Activated CD4-positive, alpha-beta T cell treated with anti-CD3 and anti-CD28 coated beads, Interleukin-2, Interleukin-4, amounts not matched to agents 100 ng/mL and 50 ng/mL, durations not matched to agents 16 hours and 8 hours (primary cell): Measurements from ENCODE around the gene MNDA.
"Not testable (repeated sequence)": the region's sequence is repeated elsewhere in the genome, so short reads cannot be mapped to it uniquely, and the experiment has no call there.

Experiments used
- DNase-seq: peaks from one replicate; pipeline ENCODE4 v3.0.0-alpha.2; 2020; ENCODE audit warnings: low spot score

Gene MNDA

DNA sequence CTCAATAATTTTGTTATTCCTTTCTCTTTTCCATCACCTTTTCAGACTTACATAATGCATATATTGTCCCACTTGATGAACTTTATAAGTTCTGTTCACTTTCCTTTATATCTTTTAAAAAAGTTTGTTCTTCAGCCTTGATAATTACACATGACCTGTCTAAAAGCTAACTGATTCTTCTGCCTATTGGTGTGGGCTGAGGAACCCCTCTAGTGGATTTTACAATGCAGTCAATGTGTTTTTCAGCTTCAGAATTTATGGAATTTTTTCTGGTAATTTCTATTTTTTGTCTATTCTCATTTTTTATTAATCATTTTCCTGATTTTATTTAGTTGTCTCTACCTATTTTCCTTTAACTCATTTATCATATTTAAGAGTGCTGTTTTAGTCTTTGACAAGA lies 7.5 kb downstream of the MNDA start:
- no peak for DNase-seq

DNA sequence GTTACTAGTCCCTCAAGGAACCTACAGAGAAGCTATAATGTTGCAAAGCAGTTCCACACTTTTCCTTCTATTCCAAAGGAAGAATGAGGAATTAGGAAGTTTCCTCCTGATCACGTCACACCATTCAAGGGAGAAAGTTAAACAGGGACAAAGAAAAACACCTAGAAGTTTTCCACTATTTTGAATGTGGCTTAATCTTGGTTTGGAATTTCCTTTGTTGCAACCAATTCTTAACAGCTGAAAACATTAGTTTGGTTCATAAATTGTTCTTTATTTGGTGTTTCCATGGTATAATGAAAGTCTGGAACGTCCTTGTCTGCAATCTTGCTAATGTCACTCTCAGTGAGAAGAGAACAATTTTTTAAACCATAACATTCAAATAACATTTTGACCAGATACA lies 8.4 kb downstream of the MNDA start:
- no peak for DNase-seq

DNA sequence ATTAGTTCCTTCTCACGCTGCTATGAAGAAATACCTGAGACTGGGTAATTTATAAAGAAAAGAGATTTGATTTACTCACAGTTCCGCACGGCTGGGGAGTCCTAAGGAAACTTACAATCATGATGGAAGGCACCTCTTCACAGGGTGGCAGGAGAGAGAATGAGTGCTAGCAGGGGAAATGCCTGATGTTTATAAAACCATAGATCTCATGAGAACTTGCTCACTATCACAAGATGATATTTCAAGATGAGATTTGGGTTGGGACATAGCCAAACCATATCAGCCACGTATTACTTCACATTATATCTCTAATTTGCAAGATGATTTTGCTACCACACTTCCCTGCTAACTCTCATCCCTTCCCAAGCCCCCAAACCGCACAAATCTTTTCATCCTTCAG lies 9.1 kb downstream of the MNDA start:
- DNase-seq, result no peak

DNA sequence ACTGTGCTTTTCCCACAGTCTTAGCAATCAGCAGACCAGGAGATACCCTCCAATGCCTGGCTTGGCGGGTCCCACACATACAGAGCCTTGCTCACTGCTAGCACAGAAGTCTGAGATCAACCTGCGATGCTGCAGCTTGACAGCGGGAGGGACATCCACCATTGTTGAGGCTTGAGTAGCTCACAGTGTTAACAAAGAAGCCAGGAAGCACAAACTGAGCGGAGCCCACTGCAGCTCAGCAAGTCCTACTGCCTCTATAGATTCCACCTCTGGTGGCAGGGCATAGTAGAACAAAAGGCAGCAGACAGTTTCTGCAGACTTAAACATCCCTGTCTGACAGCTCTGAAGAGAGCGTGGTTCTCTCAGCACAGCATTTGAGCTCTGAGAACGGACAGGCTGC lies 33.4 kb downstream of the MNDA start:
- no peak for DNase-seq

DNA sequence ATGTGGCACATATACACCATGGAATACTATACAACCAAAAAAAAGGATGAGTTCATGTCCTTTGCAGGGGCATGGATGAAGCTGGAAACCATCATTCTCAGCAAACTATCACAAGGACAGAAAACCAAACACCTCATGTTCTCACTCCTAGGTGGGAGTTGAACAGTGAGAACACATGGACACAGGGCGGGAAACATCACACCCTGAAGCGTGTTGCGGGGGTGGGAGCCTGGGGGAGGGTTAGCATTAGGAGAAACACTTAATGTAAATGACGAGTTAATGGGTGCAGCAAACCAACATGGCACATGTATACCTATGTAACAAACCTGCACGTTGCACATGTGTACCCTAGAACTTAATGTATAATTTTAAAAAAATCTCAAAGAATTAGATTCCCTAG lies 39.3 kb downstream of the MNDA start:
- not testable (repeated sequence) for DNase-seq

GRCh38 chr1:158873141-158873540 lies 42.0 kb downstream of the MNDA start:
- DNase-seq, result no peak

GRCh38 chr1:158893654-158894053 lies 62.5 kb downstream of the MNDA start:
- no peak for DNase-seq

DNA sequence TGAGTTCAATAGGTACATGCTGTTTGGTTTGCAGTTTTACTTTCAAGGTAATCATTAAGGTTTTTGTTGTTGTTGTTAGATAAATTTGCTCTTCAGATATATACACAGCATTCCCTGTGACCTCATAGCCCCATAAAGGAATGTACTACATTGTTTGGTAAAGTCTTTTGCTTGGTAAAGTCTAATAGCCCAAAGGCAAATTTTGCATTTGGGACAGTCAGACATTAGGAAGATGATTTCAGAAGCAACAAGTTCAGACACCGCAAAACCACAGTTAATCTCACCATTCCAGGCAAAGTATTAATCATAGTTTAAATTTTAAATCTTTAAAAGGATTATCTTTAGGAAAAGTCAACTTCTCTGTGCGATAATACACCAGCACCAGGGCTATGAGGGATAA lies 67.6 kb downstream of the MNDA start:
- DNase-seq, result no peak
